ENCODE measurements around the gene SPATA2. TPM values are rescaled to one million over a fixed set of nuclear protein-coding genes. Genes with fewer than 3 reads are reported as not detected.

The SPATA2 gene
- total and polyA plus RNA-seq, 2 of the 13 experiments (the other 11 are each of a cell fraction or from before 2014, with no cell fraction given): 3.2 to 8.7 TPM

DNA sequence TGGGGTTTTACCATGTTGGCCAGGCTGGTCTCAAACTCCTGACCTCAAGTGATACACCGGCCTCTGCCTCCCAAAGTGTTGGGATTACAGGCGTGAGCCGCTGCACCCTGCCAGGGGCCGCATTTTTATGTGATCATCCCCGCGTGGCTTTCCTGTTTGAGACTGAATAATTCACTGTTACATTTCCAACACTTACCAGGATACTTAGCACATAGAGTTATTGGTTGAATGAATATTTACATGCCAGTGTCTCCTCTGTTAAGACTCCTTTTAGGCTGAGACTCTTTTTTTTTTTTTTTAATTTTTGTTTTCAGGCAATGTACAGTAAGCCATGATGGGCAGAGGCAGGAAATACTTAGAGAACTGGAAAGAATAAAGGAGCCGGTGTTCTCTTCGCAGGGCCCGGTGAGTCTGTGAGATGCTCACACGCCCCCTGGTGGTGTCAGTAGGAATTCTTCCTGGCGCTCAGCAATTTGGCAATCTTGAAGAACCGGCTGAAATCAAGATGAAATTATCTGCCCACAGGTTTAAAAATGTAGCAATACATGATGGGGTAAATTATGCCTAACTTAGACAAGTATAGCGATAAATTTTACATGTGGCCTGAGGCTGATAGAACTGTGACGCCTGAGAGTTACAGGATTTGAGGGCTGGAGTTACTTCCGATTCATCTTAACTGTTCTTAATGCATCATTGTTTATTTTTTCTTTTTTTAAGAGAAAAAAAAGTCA, 13.2 kb upstream of the SPATA2 start (continued):
- TF ChIP-seq, protein P1, sequence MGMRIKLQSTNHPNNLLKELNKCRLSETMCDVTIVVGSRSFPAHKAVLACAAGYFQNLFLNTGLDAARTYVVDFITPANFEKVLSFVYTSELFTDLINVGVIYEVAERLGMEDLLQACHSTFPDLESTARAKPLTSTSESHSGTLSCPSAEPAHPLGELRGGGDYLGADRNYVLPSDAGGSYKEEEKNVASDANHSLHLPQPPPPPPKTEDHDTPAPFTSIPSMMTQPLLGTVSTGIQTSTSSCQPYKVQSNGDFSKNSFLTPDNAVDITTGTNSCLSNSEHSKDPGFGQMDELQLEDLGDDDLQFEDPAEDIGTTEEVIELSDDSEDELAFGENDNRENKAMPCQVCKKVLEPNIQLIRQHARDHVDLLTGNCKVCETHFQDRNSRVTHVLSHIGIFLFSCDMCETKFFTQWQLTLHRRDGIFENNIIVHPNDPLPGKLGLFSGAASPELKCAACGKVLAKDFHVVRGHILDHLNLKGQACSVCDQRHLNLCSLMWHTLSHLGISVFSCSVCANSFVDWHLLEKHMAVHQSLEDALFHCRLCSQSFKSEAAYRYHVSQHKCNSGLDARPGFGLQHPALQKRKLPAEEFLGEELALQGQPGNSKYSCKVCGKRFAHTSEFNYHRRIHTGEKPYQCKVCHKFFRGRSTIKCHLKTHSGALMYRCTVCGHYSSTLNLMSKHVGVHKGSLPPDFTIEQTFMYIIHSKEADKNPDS (CRISPR knock-in tag; IDR thresholded peaks at IDR 0.05): no peak
- TF ChIP-seq, protein P2, sequence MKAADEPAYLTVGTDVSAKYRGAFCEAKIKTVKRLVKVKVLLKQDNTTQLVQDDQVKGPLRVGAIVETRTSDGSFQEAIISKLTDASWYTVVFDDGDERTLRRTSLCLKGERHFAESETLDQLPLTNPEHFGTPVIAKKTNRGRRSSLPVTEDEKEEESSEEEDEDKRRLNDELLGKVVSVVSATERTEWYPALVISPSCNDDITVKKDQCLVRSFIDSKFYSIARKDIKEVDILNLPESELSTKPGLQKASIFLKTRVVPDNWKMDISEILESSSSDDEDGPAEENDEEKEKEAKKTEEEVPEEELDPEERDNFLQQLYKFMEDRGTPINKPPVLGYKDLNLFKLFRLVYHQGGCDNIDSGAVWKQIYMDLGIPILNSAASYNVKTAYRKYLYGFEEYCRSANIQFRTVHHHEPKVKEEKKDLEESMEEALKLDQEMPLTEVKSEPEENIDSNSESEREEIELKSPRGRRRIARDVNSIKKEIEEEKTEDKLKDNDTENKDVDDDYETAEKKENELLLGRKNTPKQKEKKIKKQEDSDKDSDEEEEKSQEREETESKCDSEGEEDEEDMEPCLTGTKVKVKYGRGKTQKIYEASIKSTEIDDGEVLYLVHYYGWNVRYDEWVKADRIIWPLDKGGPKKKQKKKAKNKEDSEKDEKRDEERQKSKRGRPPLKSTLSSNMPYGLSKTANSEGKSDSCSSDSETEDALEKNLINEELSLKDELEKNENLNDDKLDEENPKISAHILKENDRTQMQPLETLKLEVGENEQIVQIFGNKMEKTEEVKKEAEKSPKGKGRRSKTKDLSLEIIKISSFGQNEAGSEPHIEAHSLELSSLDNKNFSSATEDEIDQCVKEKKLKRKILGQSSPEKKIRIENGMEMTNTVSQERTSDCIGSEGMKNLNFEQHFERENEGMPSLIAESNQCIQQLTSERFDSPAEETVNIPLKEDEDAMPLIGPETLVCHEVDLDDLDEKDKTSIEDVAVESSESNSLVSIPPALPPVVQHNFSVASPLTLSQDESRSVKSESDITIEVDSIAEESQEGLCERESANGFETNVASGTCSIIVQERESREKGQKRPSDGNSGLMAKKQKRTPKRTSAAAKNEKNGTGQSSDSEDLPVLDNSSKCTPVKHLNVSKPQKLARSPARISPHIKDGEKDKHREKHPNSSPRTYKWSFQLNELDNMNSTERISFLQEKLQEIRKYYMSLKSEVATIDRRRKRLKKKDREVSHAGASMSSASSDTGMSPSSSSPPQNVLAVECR (CRISPR knock-in tag; IDR thresholded peaks at IDR 0.05; ENCODE audit: borderline replicate concordance): peak; percentile 18; the same call in 1 of the 2 replicates
- TF ChIP-seq GATAD2A (CRISPR knock-in tag; IDR thresholded peaks at IDR 0.05): peak; percentile 82

DNA sequence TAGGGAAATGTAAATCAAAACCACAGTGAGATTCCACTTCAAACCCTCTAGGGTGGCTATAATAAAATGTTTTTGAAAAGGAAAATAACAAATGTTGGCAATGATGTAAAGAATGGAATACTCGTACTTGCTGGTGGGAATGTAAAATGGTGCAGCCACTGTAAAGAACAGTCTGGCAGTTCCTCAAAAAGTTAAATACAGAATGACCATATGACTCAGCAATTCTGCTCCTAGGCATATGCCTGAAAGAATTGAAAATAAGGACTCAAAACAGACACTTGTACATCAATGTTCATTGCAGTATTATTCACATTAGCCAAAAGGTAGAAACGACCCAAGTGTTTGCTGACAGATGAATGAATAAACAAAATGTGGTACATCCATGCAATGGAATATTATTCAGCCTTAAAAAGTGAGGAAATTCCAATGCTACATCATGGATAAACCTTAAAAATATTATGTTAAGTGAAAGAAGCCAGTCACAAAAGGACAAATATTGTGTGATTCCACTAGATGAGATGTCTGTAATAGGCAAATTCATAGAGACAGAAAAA, 10.6 kb upstream of the SPATA2 start:
- Histone ChIP-seq H2AFZ (ENCODE audit: low read length) (peak overlapping the region; percentile 1), H3K79me2 (ENCODE audit: insufficient read depth, low read length) (no peaks in the 10 kb centered on the region), H3K27me3 (ENCODE audit: control insufficient read depth in 1 of 2, insufficient read depth in 2 of 2, low read length in 2 of 2) (no peaks in the 10 kb centered on the region), H3K4me2 (ENCODE audit: low read depth, low read length) (no peak overlapping the region), H3K36me3 (replicated peaks in 1 of 2; ENCODE audit: control insufficient read depth in 1 of 2, insufficient read depth in 2 of 2, low read length in 2 of 2) (no peaks in the 10 kb centered on the region), H4K20me1 (ENCODE audit: insufficient read depth, low read length) (no peaks in the 10 kb centered on the region), H3K4me3 (replicated peaks in 1 of 3; ENCODE audit: insufficient read depth in 1 of 3, low read depth in 2 of 3, low read length in 3 of 3) (no peak overlapping the region), H3K4me1 (ENCODE audit: insufficient read depth, low read length) (peaks cover 40% of the 10 kb centered on the region), H3K9me3 (ENCODE audit: low read length) (no peaks in the 10 kb centered on the region), H3K27ac (ENCODE audit: extremely low read length, insufficient read depth, low read length) (no peak overlapping the region), H3K9ac (ENCODE audit: insufficient read depth, low read depth, low read length) (no peak overlapping the region)
- no TSS peak for BruUV-seq (replicated peaks)
- ChIA-PET POLR2A (interaction anchor here (5.9 kb wide), 1 partner anchor 10 kb away, joined by 28 read pairs; the partner anchor contains the start of gene SPATA2), CTCF (ENCODE audit: low intra/inter-chr PET ratio, low total read pairs) (no interaction called here)
- intact Hi-C loops (cut with micrococcal nuclease; ENCODE audit: unreplicated experiment): no loop called here
- ATAC-seq (no peak), FAIRE-seq (no peak), DNase-seq (ENCODE audit: low spot score) (no peak)
- in situ Hi-C loops (cut with HindIII; ENCODE audit: extremely low pct_ligation_motif_present, low pct_unique_long_range_greater_than_20kb): no loop called here
- 84% methylated on average over 2 of the region's 2 CpGs for WGBS (ENCODE audit: low lambda C conversion rate)
- TF ChIP-seq SCMH1 (CRISPR knock-in tag; IDR thresholded peaks at IDR 0.05; ENCODE audit: borderline replicate concordance) (no peak), TARDBP (CRISPR knock-in tag; IDR thresholded peaks at IDR 0.05) (no peak), ZNF777 (CRISPR knock-in tag; IDR thresholded peaks at IDR 0.05) (no peak), ZNF138 (CRISPR knock-in tag; IDR thresholded peaks at IDR 0.05; ENCODE audit: low read depth) (no peak), GATAD2A (CRISPR knock-in tag; IDR thresholded peaks at IDR 0.05) (no peak)
- TF ChIP-seq, protein P3, sequence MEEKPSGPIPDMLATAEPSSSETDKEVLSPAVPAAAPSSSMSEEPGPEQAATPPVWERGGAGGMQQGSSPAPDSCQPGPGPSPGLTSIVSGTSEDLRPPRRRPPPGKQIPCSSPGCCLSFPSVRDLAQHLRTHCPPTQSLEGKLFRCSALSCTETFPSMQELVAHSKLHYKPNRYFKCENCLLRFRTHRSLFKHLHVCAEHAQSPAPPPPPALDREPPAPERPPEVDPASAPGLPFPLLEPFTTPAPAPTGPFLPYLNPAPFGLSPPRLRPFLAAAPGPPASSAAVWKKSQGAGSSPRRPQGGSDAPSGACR (CRISPR knock-in tag; IDR thresholded peaks at IDR 0.05): no peak
- TF ChIP-seq, protein P4, sequence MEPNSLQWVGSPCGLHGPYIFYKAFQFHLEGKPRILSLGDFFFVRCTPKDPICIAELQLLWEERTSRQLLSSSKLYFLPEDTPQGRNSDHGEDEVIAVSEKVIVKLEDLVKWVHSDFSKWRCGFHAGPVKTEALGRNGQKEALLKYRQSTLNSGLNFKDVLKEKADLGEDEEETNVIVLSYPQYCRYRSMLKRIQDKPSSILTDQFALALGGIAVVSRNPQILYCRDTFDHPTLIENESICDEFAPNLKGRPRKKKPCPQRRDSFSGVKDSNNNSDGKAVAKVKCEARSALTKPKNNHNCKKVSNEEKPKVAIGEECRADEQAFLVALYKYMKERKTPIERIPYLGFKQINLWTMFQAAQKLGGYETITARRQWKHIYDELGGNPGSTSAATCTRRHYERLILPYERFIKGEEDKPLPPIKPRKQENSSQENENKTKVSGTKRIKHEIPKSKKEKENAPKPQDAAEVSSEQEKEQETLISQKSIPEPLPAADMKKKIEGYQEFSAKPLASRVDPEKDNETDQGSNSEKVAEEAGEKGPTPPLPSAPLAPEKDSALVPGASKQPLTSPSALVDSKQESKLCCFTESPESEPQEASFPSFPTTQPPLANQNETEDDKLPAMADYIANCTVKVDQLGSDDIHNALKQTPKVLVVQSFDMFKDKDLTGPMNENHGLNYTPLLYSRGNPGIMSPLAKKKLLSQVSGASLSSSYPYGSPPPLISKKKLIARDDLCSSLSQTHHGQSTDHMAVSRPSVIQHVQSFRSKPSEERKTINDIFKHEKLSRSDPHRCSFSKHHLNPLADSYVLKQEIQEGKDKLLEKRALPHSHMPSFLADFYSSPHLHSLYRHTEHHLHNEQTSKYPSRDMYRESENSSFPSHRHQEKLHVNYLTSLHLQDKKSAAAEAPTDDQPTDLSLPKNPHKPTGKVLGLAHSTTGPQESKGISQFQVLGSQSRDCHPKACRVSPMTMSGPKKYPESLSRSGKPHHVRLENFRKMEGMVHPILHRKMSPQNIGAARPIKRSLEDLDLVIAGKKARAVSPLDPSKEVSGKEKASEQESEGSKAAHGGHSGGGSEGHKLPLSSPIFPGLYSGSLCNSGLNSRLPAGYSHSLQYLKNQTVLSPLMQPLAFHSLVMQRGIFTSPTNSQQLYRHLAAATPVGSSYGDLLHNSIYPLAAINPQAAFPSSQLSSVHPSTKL (CRISPR knock-in tag; IDR thresholded peaks at IDR 0.05): no peak

Data from HepG2 (cell line).